KMS-11 (cell line): Measurements from ENCODE around the gene CASP6.

ENCODE experiments used
- H2AFZ ChIP-seq: fragments of 200-600 bp; sonication (generic); 2 replicates; pipeline ENCODE4 v1.6.1; 2016; ENCODE audit warnings: antibody characterized with exemption, mixed run types, low read depth
- H3K27ac ChIP-seq: fragments of 200-600 bp; sonication (generic); 2 replicates; pipeline ENCODE4 v1.6.1; 2016; ENCODE audit warnings: mild to moderate bottlenecking, mixed run types
- H3K27me3 ChIP-seq: fragments of 200-600 bp; sonication (generic); 2 replicates; pipeline ENCODE4 v1.6.1; 2017; ENCODE audit warnings: mild to moderate bottlenecking, low read depth, mixed run types, moderate library complexity; ENCODE audit not compliant: insufficient read depth
- H3K36me3 ChIP-seq: fragments of 200-600 bp; sonication (generic); 2 replicates; pipeline ENCODE4 v1.6.1; 2017; ENCODE audit warnings: mild to moderate bottlenecking, mixed run types; ENCODE audit not compliant: insufficient read depth
- H3K4me1 ChIP-seq: fragments of 200-600 bp; sonication (generic); 2 replicates; pipeline ENCODE4 v1.6.1; 2016; ENCODE audit warnings: mild to moderate bottlenecking, low read depth, mixed run types; ENCODE audit not compliant: poor library complexity, severe bottlenecking
- H3K4me2 ChIP-seq: fragments of 200-600 bp; sonication (generic); 2 replicates; pipeline ENCODE4 v1.7.0; 2016; ENCODE audit warnings: mild to moderate bottlenecking, mixed run types
- H3K4me3 ChIP-seq: fragments of 200-600 bp; sonication (generic); IDR thresholded peaks from 2 replicates; pipeline ENCODE4 v1.6.1; 2017; ENCODE audit warnings: low read depth, low read length, mixed read lengths; ENCODE audit not compliant: insufficient read depth
- H3K79me2 ChIP-seq: fragments of 200-600 bp; sonication (generic); 2 replicates; pipeline ENCODE4 v1.6.1; 2016; ENCODE audit warnings: low read depth, mixed run types; ENCODE audit not compliant: insufficient read depth
- H3K9ac ChIP-seq: fragments of 200-600 bp; sonication (generic); 2 replicates; pipeline ENCODE4 v1.6.1; 2016; ENCODE audit warnings: mild to moderate bottlenecking, mixed run types
- H4K20me1 ChIP-seq: fragments of 200-600 bp; sonication (generic); 2 replicates; pipeline ENCODE4 v1.6.1; 2016; ENCODE audit warnings: mild to moderate bottlenecking, mixed run types; ENCODE audit not compliant: insufficient read depth
- CTCF ChIP-seq: fragments of 200-600 bp; sonication (generic); conservative IDR thresholded peaks from 2 replicates; pipeline ENCODE4 v1.6.1; 2017; ENCODE audit warnings: low read depth, mild to moderate bottlenecking, antibody characterized with exemption, low read length, moderate library complexity, mixed read lengths

The CASP6 gene

GRCh38 chr4:109648266-109648996, 54.8 kb downstream of the CASP6 start:
- H3K4me3 ChIP-seq: no peak overlapping the region
- no peak for TF ChIP-seq CTCF
- no peaks in the 10 kb centered on the region for H4K20me1 ChIP-seq
- no peaks in the 10 kb centered on the region for H3K36me3 ChIP-seq
- no peak overlapping the region for H3K9ac ChIP-seq
- no peak overlapping the region for H3K27ac ChIP-seq
- no peaks in the 10 kb centered on the region for H3K79me2 ChIP-seq
- no peak overlapping the region for H2AFZ ChIP-seq
- H3K4me1 ChIP-seq: no peaks in the 10 kb centered on the region
- no peak overlapping the region for H3K4me2 ChIP-seq
- H3K27me3 ChIP-seq: no peaks in the 10 kb centered on the region

- H3K9ac ChIP-seq: no peak overlapping the region
- no peak overlapping the region for H2AFZ ChIP-seq
- no peaks in the 10 kb centered on the region for H4K20me1 ChIP-seq
- no peaks in the 10 kb centered on the region for H3K36me3 ChIP-seq
- no peak overlapping the region for H3K4me2 ChIP-seq
- no peak for TF ChIP-seq CTCF
- no peak overlapping the region for H3K4me3 ChIP-seq
- H3K4me1 ChIP-seq: no peaks in the 10 kb centered on the region
- H3K27me3 ChIP-seq: no peaks in the 10 kb centered on the region
- no peak overlapping the region for H3K27ac ChIP-seq
- no peaks in the 10 kb centered on the region for H3K79me2 ChIP-seq
These were observed 57.2 kb downstream of the CASP6 start for GRCh38 chr4:109645874-109646710.

GRCh38 chr4:109640644-109641043, 62.6 kb downstream of the CASP6 start:
- Histone ChIP-seq H3K27ac (no peak overlapping the region), H3K27me3 (no peaks in the 10 kb centered on the region), H3K4me1 (no peaks in the 10 kb centered on the region), H3K9ac (no peak overlapping the region), H4K20me1 (no peaks in the 10 kb centered on the region), H2AFZ (no peak overlapping the region), H3K79me2 (no peaks in the 10 kb centered on the region), H3K4me2 (no peak overlapping the region), H3K4me3 (no peak overlapping the region), H3K36me3 (no peaks in the 10 kb centered on the region)
- no peak for TF ChIP-seq CTCF
